SJSA1 (cell line): Measurements from ENCODE around the gene MTCL1. TPM values are rescaled to one million over a fixed set of nuclear protein-coding genes. Genes with fewer than 3 reads are reported as not detected.

Experiments
- DNase-seq, 2 experiments: peaks; one replicate each; pipeline ENCODE4 v3.0.0-alpha.2; 2015 to 2020; ENCODE audit warnings: low spot score in 2 of 2, low read depth in 1 of 2
- H3K27ac ChIP-seq: fragments of 250-450 bp; sonication (Bioruptor Pico); 2 replicates; pipeline ENCODE4 v1.5.1; 2020; ENCODE audit warnings: mild to moderate bottlenecking, moderate library complexity
- H3K27me3 ChIP-seq: fragments of 250-450 bp; sonication (Bioruptor Pico); replicated peaks from 2 replicates; pipeline ENCODE4 v1.5.1; 2020; ENCODE audit warnings: mild to moderate bottlenecking, moderate library complexity
- H3K36me3 ChIP-seq: fragments of 250-450 bp; sonication (Bioruptor Pico); 2 replicates; pipeline ENCODE4 v1.5.1; 2020; ENCODE audit warnings: mild to moderate bottlenecking
- H3K4me1 ChIP-seq: fragments of 250-450 bp; sonication (Bioruptor Pico); replicated peaks from 2 replicates; pipeline ENCODE4 v1.6.1; 2021; ENCODE audit warnings: mild to moderate bottlenecking
- H3K4me3 ChIP-seq: fragments of 250-450 bp; sonication (Bioruptor Pico); 2 replicates; pipeline ENCODE4 v1.5.1; 2020; ENCODE audit warnings: mild to moderate bottlenecking
- H3K9me3 ChIP-seq: fragments of 250-450 bp; sonication (Bioruptor Pico); replicated peaks from 2 replicates; pipeline ENCODE4 v1.5.1; 2020; ENCODE audit warnings: mild to moderate bottlenecking
- total RNA-seq: library from RNA; depleted of rRNA; stranded (reverse); fragments of >200 nt; shearing (Covaris generic); gene quantifications from 2 replicates; pipeline ENCODE4 v1.2.3, GENCODE V29; 2014; rRNA removed

Gene MTCL1
- total RNA-seq, 1 experiment from 2014 or later = 47.7 TPM

- H3K9me3 ChIP-seq = no peaks in the 10 kb centered on the region
- no peak overlapping the region for H3K27ac ChIP-seq
- H3K4me3 ChIP-seq = no peak overlapping the region
- H3K27me3 ChIP-seq = no peaks in the 10 kb centered on the region
- H3K36me3 ChIP-seq = no peaks in the 10 kb centered on the region
- H3K4me1 ChIP-seq = peaks cover 10% of the 10 kb centered on the region
- no peak for DNase-seq
Observed at GRCh38 chr18:8868779-8869415, 163.5 kb downstream of the MTCL1 start.

GRCh38 chr18:8869696-8870095, 164.3 kb downstream of the MTCL1 start:
- DNase-seq = no peak

DNA sequence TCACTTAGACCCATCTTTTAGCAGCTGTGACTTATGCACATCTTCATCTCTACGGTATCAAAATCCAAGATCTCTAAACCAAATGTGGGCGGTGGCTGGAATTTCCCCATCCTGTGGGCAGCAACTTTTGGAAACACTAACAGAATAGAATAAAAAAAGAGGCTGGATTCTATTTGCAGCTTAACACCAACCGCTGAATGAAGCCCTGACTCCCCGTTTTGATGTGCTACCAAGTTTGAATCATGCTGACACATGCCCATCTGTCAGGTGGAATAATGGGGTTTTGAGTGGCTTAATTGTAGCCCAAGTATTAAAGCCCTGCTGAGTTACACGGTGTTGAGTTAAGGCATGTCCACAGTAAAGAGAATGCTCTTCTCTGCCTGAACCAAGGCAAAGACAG, 165.2 kb downstream of the MTCL1 start:
- DNase-seq = no peak
- Histone ChIP-seq H3K9me3 (no peaks in the 10 kb centered on the region), H3K36me3 (no peaks in the 10 kb centered on the region), H3K4me3 (no peak overlapping the region), H3K27me3 (no peaks in the 10 kb centered on the region), H3K27ac (no peak overlapping the region), H3K4me1 (peaks cover 10% of the 10 kb centered on the region)

More at GRCh38 chr18:8869696-8870095, 164.3 kb downstream of the MTCL1 start:
- Histone ChIP-seq H3K9me3 (no peaks in the 10 kb centered on the region), H3K4me3 (no peak overlapping the region), H3K27ac (no peak overlapping the region), H3K27me3 (no peaks in the 10 kb centered on the region), H3K4me1 (peaks cover 10% of the 10 kb centered on the region), H3K36me3 (no peaks in the 10 kb centered on the region)

- no peak for DNase-seq
- peaks cover 10% of the 10 kb centered on the region for H3K4me1 ChIP-seq
- no peak overlapping the region for H3K27ac ChIP-seq
- H3K9me3 ChIP-seq = no peaks in the 10 kb centered on the region
- H3K4me3 ChIP-seq = no peak overlapping the region
- H3K36me3 ChIP-seq = no peaks in the 10 kb centered on the region
- H3K27me3 ChIP-seq = no peaks in the 10 kb centered on the region
Observed at GRCh38 chr18:8871489-8871888, 166.1 kb downstream of the MTCL1 start.

- H3K36me3 ChIP-seq = no peaks in the 10 kb centered on the region
Observed at GRCh38 chr18:8874872-8875271, 169.5 kb downstream of the MTCL1 start.

GRCh38 chr18:8876887-8877286, 171.5 kb downstream of the MTCL1 start:
- Histone ChIP-seq H3K27ac (no peak overlapping the region), H3K9me3 (no peaks in the 10 kb centered on the region), H3K4me3 (no peak overlapping the region), H3K27me3 (no peaks in the 10 kb centered on the region), H3K4me1 (no peaks in the 10 kb centered on the region), H3K36me3 (no peaks in the 10 kb centered on the region)
- no peak for DNase-seq

More at GRCh38 chr18:8874872-8875271, 169.5 kb downstream of the MTCL1 start:
- Histone ChIP-seq H3K27ac (no peak overlapping the region), H3K4me3 (no peak overlapping the region), H3K27me3 (no peaks in the 10 kb centered on the region), H3K9me3 (no peaks in the 10 kb centered on the region), H3K4me1 (no peaks in the 10 kb centered on the region)
- no peak for DNase-seq

- Histone ChIP-seq H3K27ac (no peak overlapping the region), H3K27me3 (no peaks in the 10 kb centered on the region), H3K9me3 (peaks cover 5% of the 10 kb centered on the region; the same call in 1 of the 2 replicates), H3K4me3 (no peak overlapping the region), H3K4me1 (no peaks in the 10 kb centered on the region), H3K36me3 (no peaks in the 10 kb centered on the region)
- no peak for DNase-seq
Observed at GRCh38 chr18:8881103-8881502, 175.7 kb downstream of the MTCL1 start.

Other genes with a start within 250 kb of the MTCL1 start
- 83.0 and 93.1 TPM in 2 replicates for gene RAB12, start 96.1 kb upstream of the MTCL1 start, total RNA-seq